Gastroesophageal sphincter (tissue), 4 donors: ENCODE data around the gene KNDC1. TPM values are rescaled to one million over a fixed set of nuclear protein-coding genes. Genes with fewer than 3 reads are reported as not detected.

Source experiments
- ATAC-seq: fragments of 150-250 bp; one replicate; pipeline ENCODE4 v1.9.1; 2016; ENCODE audit warnings: mild to moderate bottlenecking, moderate library complexity
- H3K27ac ChIP-seq, 4 donors: fragments of 200-600 bp; sonication (generic) in 3 of 4; 1 replicate in 3 of 4; 2 replicates in 1 of 4; pipeline ENCODE4 v1.5.1; 2016 to 2019
- H3K27me3 ChIP-seq: fragments of 200-600 bp; sonication (generic); one replicate; pipeline ENCODE4 v1.5.1; 2019
- H3K36me3 ChIP-seq, 2 donors: fragments of 200-600 bp; sonication (generic); one replicate each; pipeline ENCODE4 v1.5.1; 2019; ENCODE audit warnings: control low read depth in 1 of 2
- H3K4me1 ChIP-seq, 3 donors: fragments of 200-600 bp; sonication (generic); 1 replicate in 2 of 3; 2 replicates in 1 of 3; pipeline ENCODE4 v1.5.1; 2016 to 2019; ENCODE audit warnings: control low read depth in 2 of 3
- H3K4me3 ChIP-seq, 2 donors: fragments of 200-600 bp; sonication (generic); one replicate each; pipeline ENCODE4 v1.5.1; 2019; ENCODE audit warnings: mild to moderate bottlenecking in 1 of 2, moderate library complexity in 1 of 2
- H3K9me3 ChIP-seq, 3 donors: fragments of 200-600 bp; sonication (generic); one replicate each; pipeline ENCODE4 v1.5.1; 2017 to 2019; ENCODE audit warnings: control low read depth in 2 of 3
- CTCF ChIP-seq, 4 experiments: fragments of 200-600 bp in 2 of 4; fragments of 450-650 bp in 2 of 4; sonication (generic) in 1 of 4; IDR thresholded peaks; one replicate each; pipeline ENCODE4 v1.5.1; 2017 to 2019; ENCODE audit warnings: antibody characterized with exemption in 4 of 4, mild to moderate bottlenecking in 2 of 4, moderate library complexity in 2 of 4
- EP300 ChIP-seq: sonication (generic); formaldehyde crosslinking; IDR thresholded peaks from one replicate; pipeline ENCODE4 v1.6.1; 2017; ENCODE audit warnings: antibody characterized with exemption, mild to moderate bottlenecking
- POLR2A ChIP-seq, 2 donors: fragments of 450-650 bp; IDR thresholded peaks; one replicate each; pipeline ENCODE4 v1.6.1; 2017; ENCODE audit warnings: antibody characterized with exemption in 2 of 2, mild to moderate bottlenecking in 2 of 2, moderate library complexity in 1 of 2
- POLR2AphosphoS5 ChIP-seq: sonication (generic); formaldehyde crosslinking; IDR thresholded peaks from one replicate; pipeline ENCODE4 v1.6.1; 2017; ENCODE audit warnings: antibody characterized with exemption
- WGBS, 2 donors: methylation state at CpG; one replicate each; pipeline ENCODE4 v1.1.5; 2018; ENCODE audit warnings: low coverage in 1 of 2; 5-methylcytosine and 5-hydroxymethylcytosine counted together
- total RNA-seq, 4 donors: library from RNA; depleted of rRNA; stranded (reverse); fragments of >200 nt; gene quantifications; one replicate each; pipeline ENCODE4 v1.1.0, GENCODE V29; 2016

Gene KNDC1
- total RNA-seq, 4 donors from 2014 or later, result 0.62 to 3.4 (median 0.98) TPM

- H3K4me1 ChIP-seq, result no peaks in the 10 kb centered on the region
- H3K27me3 ChIP-seq, result peaks cover 8% of the 10 kb centered on the region
- no peaks in the 10 kb centered on the region for H3K9me3 ChIP-seq
- no peak overlapping the region for H3K27ac ChIP-seq
- no peak overlapping the region for H3K4me3 ChIP-seq
- no peak for TF ChIP-seq POLR2A (IDR thresholded peaks at IDR 0.05)
- no peak for TF ChIP-seq POLR2AphosphoS5
- TF ChIP-seq EP300, result no peak
- no peak for TF ChIP-seq CTCF (IDR thresholded peaks at IDR 0.05)
- ATAC-seq, result no peak
- H3K36me3 ChIP-seq, result peaks cover 0 to 37% of the 10 kb centered on the region in 2 donors
- no CpG with 5 or more reads among the region's 20 CpGs for WGBS, 2 donors
Measured at GRCh38 chr10:133270204-133270603, 110.2 kb downstream of the KNDC1 start.

DNA sequence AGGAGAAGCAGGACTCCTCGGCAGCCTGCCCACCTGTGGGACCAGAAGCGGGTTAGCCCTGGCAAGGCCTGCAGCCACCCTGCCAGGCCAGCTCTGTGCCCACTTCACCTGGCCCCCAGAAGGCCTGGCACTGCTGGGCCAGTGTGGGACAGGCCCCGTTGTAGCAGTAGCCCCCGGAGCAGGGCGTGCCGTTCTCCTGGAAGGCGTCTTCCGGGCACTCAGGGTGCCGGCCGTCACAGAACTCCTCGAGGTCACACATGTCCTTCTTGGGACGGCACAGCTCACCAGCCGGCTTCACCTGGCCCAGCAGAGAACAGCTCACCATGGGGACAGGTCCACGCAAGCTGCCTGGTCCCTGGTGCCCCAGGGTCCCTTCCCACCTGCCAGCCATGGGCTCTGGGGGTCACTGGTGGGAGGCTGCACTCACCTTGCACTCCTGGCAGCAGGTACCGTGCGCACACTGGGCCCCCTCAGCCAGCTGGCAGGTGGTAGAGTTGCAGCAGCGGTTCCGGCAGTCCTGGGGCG, 110.8 kb downstream of the KNDC1 start:
- Histone ChIP-seq H3K36me3 (peaks cover 0 to 37% of the 10 kb centered on the region in 2 donors), H3K27ac (no peak overlapping the region), H3K4me3 (no peak overlapping the region), H3K9me3 (no peaks in the 10 kb centered on the region), H3K4me1 (peaks cover 0 to 4% (median 0%) of the 10 kb centered on the region in 3 donors), H3K27me3 (peaks cover 14% of the 10 kb centered on the region)
- TF ChIP-seq POLR2A (IDR thresholded peaks at IDR 0.05) (no peak), CTCF (IDR thresholded peaks at IDR 0.05) (no peak), EP300 (no peak), POLR2AphosphoS5 (no peak)
- no peak for ATAC-seq
- WGBS, 2 donors, result 100% methylated on average over 1 of the region's 19 CpGs; no CpG with 5 or more reads in 1 of the 2 donors

- TF ChIP-seq POLR2AphosphoS5, result no peak
- TF ChIP-seq CTCF (IDR thresholded peaks at IDR 0.05), result no peak
- TF ChIP-seq POLR2A (IDR thresholded peaks at IDR 0.05), result no peak
- no peak for TF ChIP-seq EP300
- Histone ChIP-seq H3K9me3 (no peaks in the 10 kb centered on the region), H3K27me3 (peaks cover 23% of the 10 kb centered on the region), H3K4me3 (no peak overlapping the region), H3K4me1 (peaks cover 0 to 13% (median 2%) of the 10 kb centered on the region in 3 donors), H3K27ac (no peak overlapping the region), H3K36me3 (peaks cover 0 to 37% of the 10 kb centered on the region in 2 donors)
- 87 to 95% methylated on average over 3 to 4 of the region's 35 CpGs for WGBS, 2 donors
- ATAC-seq, result no peak
Measured at GRCh38 chr10:133271521-133272300, 111.7 kb downstream of the KNDC1 start.

DNA sequence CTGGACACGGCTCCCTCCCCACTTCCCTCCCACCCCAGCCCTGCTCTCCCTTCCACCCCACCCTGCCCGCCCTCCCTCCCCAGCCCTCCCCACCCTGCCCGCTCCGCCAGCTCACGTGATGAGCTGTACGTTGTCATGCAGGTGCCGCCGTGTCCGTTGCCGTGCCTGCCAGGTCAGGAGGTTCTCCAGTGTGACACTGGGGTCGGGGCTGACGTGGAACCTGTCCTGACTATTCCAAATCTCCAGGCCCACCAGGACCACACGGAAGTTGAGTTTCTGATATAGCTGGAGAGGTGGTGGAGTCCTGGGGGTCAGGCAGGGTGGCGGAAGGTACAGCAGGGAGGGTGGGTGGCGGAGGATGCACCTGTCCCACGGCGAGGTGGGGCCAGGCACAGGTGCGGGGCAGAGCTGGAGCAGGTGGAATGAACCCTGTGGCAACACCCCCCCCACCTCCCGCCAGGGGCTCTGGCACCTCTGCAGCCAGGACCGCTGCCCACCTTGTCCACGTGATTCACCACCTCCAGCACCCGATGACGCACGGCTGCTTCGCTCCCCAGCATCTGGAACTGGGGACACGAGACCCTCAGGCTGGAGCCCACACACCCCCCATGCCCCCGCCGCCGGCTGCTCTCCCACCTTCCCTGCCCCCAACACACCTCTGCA, 112.4 kb downstream of the KNDC1 start:
- H3K27ac ChIP-seq, result no peak overlapping the region
- H3K4me1 ChIP-seq, result peaks cover 0 to 20% (median 6%) of the 10 kb centered on the region in 3 donors
- 81% methylated on average over 6 of the region's 29 CpGs; no CpG with 5 or more reads in 1 of the 2 donors for WGBS, 2 donors
- no peaks in the 10 kb centered on the region for H3K9me3 ChIP-seq
- peaks cover 0 to 37% of the 10 kb centered on the region in 2 donors for H3K36me3 ChIP-seq
- no peak overlapping the region for H3K4me3 ChIP-seq
- TF ChIP-seq CTCF (IDR thresholded peaks at IDR 0.05) (no peak), POLR2A (IDR thresholded peaks at IDR 0.05) (no peak), EP300 (no peak), POLR2AphosphoS5 (no peak)
- H3K27me3 ChIP-seq, result peaks cover 30% of the 10 kb centered on the region
- no peak for ATAC-seq
